Measurements from ENCODE around the gene ITGB4.

ITGB4 gene

GRCh38 chr17:75720656-75721462, at the start of gene ITGB4:
Gene ITGB4 (plus strand): TSS chr17:75721459. CDS start chr17:75724704, 3,245 bp downstream.
- TF ChIP-seq CTCF (IDR thresholded peaks at IDR 0.05; ENCODE audit: insufficient read depth, low read depth, low read length, missing control alignments): no peak
- H3K4me3 ChIP-seq (ENCODE audit: low read depth, low read length): peak within 1 kb of the TSS; percentile 11; the same call in 1 of the 2 replicates
- peak; percentile 47 for DNase-seq (ENCODE audit: low read depth)

GRCh38 chr17:75672011-75672410, 49.2 kb upstream of the ITGB4 start:
- DNase-seq (ENCODE audit: low read depth): no peak
- TF ChIP-seq CTCF (IDR thresholded peaks at IDR 0.05; ENCODE audit: insufficient read depth, low read depth, low read length, missing control alignments): no peak
- H3K4me3 ChIP-seq (ENCODE audit: low read depth, low read length): no peak overlapping the region

GRCh38 chr17:75673487-75673886, 47.8 kb upstream of the ITGB4 start:
- DNase-seq (ENCODE audit: low read depth): no peak
- H3K4me3 ChIP-seq (ENCODE audit: low read depth, low read length): no peak overlapping the region
- TF ChIP-seq CTCF (IDR thresholded peaks at IDR 0.05; ENCODE audit: insufficient read depth, low read depth, low read length, missing control alignments): no peak

GRCh38 chr17:75676461-75676860, 44.8 kb upstream of the ITGB4 start:
- no peak overlapping the region for H3K4me3 ChIP-seq (ENCODE audit: low read depth, low read length)
- TF ChIP-seq CTCF (IDR thresholded peaks at IDR 0.05; ENCODE audit: insufficient read depth, low read depth, low read length, missing control alignments): no peak
- no peak for DNase-seq (ENCODE audit: low read depth)

GRCh38 chr17:75679706-75680211, 41.5 kb upstream of the ITGB4 start:
- TF ChIP-seq CTCF (IDR thresholded peaks at IDR 0.05; ENCODE audit: insufficient read depth, low read depth, low read length, missing control alignments): no peak
- no peak overlapping the region for H3K4me3 ChIP-seq (ENCODE audit: low read depth, low read length)
- DNase-seq (ENCODE audit: low read depth): no peak

DNA sequence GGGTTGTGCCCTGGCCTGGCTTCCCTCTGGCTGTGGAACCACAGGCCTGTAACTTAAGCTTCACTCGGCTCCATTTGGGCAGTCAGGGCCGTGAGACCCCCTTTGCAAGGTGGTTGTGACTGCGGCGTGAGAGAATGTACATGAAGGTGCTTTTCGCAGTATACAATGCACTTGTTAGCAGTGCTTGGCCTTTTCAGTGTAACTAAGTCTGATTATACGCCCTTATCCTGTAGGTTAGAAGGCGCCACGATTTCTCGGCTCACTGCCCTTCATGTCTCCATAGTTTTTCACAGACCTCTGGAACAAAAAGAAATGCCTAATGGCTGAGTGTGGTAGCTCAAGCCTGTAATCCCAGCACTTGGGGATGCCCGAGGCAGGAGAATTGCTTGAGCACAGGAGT, 40.8 kb upstream of the ITGB4 start:
- no peak overlapping the region for H3K4me3 ChIP-seq (ENCODE audit: low read depth, low read length)
- DNase-seq (ENCODE audit: low read depth): no peak
- no peak for TF ChIP-seq CTCF (IDR thresholded peaks at IDR 0.05; ENCODE audit: insufficient read depth, low read depth, low read length, missing control alignments)
